ENCODE measurements around the gene IER2.

Gene IER2

DNA sequence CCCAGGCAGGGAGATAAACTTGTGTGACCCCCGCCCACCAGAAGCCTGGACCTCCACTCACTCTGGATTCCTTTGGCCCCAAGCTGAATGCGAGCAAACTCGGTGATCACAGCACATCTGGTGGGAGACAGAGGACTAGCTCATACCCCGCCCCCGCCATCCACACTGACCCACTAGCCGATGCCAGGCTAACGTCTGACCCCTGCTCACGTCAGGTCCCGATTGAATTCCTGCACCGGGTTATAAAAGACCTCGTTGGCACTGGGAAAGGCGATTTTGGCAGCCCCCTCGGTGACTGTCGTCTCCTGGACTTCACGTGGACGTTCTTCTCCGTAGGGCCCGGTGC is 34.3 kb upstream of the IER2 start:
- TF ChIP-seq, protein P1, sequence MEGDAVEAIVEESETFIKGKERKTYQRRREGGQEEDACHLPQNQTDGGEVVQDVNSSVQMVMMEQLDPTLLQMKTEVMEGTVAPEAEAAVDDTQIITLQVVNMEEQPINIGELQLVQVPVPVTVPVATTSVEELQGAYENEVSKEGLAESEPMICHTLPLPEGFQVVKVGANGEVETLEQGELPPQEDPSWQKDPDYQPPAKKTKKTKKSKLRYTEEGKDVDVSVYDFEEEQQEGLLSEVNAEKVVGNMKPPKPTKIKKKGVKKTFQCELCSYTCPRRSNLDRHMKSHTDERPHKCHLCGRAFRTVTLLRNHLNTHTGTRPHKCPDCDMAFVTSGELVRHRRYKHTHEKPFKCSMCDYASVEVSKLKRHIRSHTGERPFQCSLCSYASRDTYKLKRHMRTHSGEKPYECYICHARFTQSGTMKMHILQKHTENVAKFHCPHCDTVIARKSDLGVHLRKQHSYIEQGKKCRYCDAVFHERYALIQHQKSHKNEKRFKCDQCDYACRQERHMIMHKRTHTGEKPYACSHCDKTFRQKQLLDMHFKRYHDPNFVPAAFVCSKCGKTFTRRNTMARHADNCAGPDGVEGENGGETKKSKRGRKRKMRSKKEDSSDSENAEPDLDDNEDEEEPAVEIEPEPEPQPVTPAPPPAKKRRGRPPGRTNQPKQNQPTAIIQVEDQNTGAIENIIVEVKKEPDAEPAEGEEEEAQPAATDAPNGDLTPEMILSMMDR (conservative IDR thresholded peaks at IDR 0.05; ENCODE audit: control insufficient read depth, insufficient read depth, low read depth, low read length), result no peak
- peak; percentile 27 for DNase-seq (ENCODE audit: low read depth)
- H3K4me3 ChIP-seq (ENCODE audit: control insufficient read depth, low read depth, low read length), result peak overlapping the region; percentile 98

DNA sequence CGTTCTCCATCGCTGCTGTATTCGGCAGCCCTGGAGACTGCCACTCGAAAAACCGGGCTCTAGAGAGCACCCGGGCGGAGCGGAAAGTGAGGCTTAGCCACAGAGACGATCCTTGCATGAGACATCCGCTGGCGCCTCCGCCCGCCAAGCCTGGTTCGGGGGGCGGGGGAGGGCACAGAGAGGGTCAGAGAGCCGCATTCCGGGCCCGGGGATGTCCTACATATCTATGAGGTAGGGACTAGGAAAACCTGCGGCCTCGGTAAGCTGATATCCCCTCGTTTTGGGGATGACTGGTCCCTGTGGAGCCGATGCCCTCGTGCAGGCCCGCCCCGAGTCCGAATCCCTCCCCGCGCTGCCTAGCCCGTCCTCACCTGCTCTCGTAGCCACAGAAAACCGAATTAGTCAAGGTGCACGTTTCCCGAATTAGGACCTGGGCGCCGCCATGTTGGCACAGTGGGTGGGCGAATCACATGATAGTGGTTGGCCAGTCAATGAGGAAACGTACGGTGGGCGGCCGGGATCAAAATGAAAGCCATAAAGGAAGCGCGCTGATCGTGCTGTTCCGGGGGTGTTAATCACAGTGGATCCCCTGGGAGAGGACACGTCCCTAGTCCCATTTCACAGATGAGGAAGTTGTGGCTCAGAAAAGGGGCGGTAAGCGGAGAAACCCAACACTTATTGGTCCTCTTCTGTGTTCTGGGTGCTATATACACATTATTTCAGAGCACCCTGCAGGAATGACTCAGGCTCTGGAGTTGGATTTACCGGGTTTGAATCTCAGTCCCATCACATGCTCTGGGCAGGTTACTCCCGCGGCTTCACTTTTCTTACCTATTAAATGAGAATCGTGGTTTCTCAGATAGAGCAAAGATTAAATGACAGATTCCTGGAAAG is 33.7 kb upstream of the IER2 start, which contains the start of gene TRMT1:
Gene TRMT1, minus strand, starts transcription at position 459 of the 894 bp plus-strand sequence. Its CDS starts 341 bp downstream, at position 118.
- TF ChIP-seq, protein P1 (conservative IDR thresholded peaks at IDR 0.05; ENCODE audit: control insufficient read depth, insufficient read depth, low read depth, low read length), result no peak
- peak; percentile 92 for DNase-seq (ENCODE audit: low read depth)
- peak within 1 kb of the TSS; percentile 98 for H3K4me3 ChIP-seq (ENCODE audit: control insufficient read depth, low read depth, low read length)

DNA sequence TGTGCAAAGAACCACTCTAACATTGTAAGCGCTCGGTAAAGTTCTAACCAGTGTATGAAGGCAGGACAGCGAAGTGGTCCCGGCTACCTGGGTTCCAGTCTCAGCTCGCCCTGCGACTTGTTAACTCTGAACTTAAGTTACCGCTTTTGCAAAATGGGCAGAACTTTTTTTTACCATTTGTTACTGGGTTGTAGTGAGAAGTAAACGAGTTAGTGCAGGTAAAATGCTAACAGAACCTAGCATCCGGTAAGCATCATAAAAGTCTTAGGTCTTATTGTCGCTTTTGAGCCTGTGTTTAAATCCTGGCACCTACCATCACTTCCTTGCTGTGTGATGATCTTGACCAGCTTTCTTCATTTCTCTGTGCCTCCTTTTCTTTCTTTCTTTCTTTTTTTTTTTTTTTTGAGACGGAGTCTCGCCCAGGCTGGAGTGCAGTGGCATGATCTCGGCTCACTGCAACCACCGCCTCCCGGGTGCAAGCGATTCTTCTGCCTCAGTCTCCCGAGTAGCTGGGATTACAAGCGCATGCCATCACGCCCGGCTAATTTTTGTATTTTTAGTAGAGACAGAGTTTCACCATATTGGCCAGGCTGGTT is 32.9 kb upstream of the IER2 start:
- TF ChIP-seq, protein P1 (conservative IDR thresholded peaks at IDR 0.05; ENCODE audit: control insufficient read depth, insufficient read depth, low read depth, low read length), result no peak
- DNase-seq (ENCODE audit: low read depth), result no peak
- peak overlapping the region; percentile 98 for H3K4me3 ChIP-seq (ENCODE audit: control insufficient read depth, low read depth, low read length)

DNA sequence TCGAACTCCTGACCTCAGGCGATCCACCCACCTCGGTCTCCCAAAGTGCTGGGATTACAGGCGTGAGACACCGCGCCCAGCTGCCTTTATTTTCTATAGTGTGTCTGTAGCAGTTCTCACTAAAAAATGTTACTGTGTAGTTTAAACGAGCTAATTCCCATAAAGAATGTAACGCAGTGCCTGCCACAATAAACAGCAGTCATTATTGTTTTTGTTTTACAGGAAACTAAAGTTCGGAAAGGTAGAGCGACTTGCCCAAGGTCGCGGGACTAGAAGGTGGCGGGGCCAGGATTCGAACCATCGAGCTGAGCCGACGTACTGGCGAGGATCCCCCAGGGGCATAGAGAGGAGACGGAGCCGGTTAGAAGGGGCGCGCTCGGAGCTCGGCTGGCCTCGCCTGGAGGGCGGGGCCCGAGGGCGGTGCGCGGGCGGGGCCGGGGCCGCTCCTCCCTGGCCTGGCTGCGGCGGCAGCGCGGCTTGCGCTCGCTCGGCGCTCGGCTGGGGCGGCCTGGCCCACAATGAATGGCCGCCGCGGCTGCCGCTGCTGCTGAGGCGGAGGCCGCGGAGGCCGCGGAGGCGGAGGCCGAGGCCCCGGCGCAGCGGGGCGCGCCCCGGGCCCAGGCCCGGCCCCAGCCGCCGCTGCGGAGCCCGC is 32.3 kb upstream of the IER2 start, which contains the start of gene NACC1:
Gene NACC1, plus strand, starts transcription at position 493 of the 652 bp plus-strand sequence. CDS start 16,944 bp downstream, outside the sequence.
- TF ChIP-seq, protein P1 (conservative IDR thresholded peaks at IDR 0.05; ENCODE audit: control insufficient read depth, insufficient read depth, low read depth, low read length), result no peak
- peak within 1 kb of the TSS; percentile 98 for H3K4me3 ChIP-seq (ENCODE audit: control insufficient read depth, low read depth, low read length)
- peak; percentile 82 for DNase-seq (ENCODE audit: low read depth)

DNA sequence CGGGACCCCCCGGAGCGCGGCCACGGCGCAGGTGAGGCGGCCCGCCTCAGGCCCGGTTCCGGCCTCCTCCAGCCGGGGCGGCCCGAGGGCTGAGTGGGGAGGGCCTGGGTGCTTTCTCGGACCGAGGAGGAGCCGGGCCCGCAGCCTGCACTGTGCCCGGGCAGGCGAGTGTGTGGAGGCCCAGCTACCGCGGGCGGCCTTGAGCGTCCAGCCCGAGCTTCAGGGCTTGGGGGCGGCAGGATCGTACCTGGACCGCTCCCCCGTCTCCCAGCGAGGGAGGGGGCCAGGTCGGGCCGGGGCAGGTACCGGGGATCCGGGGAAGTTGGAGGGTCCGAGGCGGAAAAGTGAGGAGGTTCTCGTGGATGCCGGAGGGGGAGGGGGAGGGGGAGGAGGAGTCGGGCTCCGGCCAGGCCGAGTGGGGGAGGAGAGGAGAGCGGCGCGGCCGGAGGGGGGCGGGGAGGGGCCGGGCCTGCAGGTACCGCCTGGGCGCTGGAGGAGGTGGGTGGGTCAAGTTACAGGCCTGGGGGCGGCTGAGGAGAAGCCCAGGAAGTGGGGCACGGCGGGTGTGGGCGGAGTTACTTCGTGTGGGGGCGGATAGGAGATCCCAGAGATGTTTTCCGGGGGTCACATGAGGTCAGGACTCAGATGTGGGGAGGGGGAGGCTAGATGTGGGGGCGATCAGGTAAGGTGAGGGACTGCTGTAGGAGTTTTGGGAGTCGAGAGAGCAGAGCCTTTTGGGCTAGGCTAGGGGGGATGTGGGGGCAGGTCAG is 31.6 kb upstream of the IER2 start:
- TF ChIP-seq, protein P1 (conservative IDR thresholded peaks at IDR 0.05; ENCODE audit: control insufficient read depth, insufficient read depth, low read depth, low read length), result no peak
- DNase-seq (ENCODE audit: low read depth), result peak; percentile 27
- peak overlapping the region; percentile 79 for H3K4me3 ChIP-seq (ENCODE audit: control insufficient read depth, low read depth, low read length)

DNA sequence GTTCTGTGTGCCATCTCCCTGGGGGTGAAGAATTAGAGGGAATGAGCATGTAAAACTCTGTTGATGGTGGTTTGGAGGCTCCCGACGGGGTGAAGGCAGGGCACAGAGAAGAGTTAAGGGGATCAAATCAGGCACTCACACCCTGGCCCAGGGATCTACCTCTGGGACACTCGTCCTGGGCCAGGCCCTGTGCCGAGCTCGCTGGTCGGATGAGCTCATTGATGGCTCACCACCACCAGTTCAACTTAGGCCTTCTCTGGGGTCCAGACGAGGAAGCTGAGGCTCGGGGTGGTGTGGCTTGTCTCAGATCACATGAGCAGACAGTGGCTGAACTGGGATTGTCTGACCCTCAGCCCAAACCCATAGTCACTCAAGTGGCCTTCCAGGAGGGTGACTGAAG is 30.6 kb upstream of the IER2 start:
- H3K4me3 ChIP-seq (ENCODE audit: control insufficient read depth, low read depth, low read length), result peak overlapping the region; percentile 79
- TF ChIP-seq, protein P1 (conservative IDR thresholded peaks at IDR 0.05; ENCODE audit: control insufficient read depth, insufficient read depth, low read depth, low read length), result no peak
- DNase-seq (ENCODE audit: low read depth), result peak; percentile 60

All from fibroblast of mammary gland (primary cell).